ENCODE measurements around the gene YKT6. TPM values are rescaled to one million over a fixed set of nuclear protein-coding genes. Genes with fewer than 3 reads are reported as not detected.

YKT6 gene
- total RNA-seq, 1 donor from 2014 or later = 36.1 TPM

DNA sequence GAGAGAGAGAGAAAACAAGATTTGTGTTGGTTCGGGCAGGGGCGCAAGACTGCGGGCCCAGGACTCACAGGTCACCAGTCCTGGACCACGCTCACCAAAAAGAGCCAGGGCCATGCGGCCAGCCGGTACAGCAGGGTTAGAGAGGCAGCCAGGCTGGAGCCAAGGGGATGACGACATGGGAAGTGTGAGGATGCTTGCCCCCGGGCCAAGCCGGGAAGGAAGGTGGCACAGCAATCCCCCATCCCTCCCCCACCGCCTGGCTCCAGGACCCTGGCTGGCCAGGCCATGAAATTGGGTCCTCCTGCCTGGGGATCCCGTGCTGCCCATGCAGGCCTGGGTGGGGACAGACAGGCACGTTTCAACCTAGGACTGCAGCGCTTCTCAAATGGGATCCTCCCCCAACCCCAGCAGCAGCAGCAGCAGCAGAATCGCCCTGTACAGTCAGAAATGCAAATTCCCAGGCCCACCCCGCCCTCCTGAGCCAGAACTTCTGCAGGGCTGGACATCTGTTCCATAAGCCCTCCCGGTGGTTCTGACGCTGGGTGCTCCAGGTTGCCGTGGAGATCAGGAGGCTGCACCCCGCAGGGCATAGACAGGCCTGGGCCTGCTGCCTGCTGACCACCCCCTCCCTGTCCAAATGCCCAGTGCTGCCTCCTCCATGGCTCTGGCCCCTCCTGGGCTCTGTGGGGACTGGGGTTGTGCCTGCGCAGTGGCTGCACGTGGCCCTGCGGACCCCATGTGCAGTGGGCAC lies 35.0 kb downstream of the YKT6 start:
- DNase-seq = no peak

DNA sequence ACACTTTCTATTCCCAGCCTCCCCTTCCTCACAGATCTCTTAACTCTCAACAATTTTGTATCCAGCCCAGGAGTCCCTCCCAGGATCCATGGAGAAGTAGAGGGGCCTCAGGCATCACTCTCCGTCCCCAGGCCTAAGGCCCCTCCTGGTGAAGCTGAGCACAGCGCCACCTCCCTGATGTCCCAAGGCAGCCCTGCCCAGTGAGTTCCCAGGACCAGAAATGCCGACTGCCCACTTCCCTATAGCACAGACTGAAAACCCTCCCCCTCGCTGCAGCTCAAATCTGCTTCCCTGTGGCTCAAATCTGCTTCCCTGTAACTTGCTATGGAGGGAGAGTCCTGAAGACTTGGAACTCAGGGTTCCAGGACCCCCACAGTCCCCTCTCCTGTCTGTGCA lies 35.6 kb downstream of the YKT6 start:
- DNase-seq = no peak

DNA sequence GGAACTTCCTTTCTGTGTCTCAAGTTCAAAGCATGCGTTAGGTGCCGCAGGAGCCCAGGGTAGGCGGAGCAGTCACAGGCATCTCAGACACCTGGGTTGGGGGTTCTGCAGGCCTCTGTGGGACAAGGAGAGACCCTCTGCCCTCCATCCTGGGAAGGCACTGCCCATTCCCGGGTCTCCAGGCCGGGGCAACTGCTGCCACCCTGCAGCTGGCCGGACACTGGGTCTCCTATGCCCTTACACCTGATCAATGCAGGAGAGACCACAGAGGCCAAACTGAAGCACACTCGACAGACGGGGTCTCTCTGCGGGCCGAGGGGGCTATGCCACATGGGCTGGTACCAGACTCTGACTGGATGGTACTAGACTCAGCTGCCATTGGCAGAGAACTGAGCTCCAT lies 36.9 kb downstream of the YKT6 start:
- DNase-seq = no peak

DNA sequence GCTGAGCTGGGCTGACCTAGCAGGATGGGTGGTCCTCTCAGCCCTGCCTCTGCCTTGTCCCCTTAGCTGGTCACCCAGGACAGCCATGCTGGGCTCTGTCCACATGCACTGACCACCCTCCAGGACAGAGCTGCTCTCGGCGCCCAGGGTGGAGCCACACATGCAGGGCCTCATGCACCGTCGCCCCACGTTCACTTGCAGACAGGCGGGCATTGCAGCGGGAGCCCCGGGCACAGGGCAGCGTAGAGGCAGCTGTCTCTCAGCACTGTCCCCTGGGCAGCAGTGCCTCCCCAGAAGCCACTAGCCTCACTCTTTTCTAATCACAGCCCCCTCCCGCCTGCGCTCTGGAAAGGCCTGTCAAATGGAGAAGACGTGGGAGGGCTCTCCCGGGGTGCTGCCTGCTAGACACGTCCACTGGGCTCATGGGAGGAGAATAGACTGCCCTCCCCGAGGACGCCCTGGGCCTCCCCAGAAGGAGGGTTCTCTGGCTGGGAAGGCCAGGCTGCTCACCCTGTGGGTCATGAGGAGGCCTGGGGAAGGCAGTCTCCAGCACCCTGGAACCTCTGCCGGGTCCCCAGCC lies 37.4 kb downstream of the YKT6 start:
- DNase-seq = no peak

DNA sequence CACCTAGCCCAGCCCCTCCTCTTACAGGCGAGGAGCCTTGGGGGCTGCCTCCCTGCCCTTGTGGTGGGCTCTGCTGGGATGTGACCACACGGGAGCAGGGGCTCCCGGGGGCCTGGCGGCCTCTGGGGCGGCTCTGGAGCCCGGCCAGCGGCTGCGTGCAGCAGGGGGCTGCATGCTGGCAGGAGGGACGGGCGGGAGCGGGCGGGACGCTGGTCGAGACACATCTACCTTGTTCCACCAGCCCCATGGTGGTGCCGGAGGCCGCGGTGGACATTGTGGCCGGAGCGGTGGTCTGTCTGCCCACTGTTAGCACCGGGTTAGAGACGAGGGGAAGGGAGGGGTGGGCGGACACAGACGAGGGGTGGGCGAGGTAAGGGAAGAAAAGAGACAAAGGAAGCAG lies 38.6 kb downstream of the YKT6 start:
- no peak for DNase-seq

DNA sequence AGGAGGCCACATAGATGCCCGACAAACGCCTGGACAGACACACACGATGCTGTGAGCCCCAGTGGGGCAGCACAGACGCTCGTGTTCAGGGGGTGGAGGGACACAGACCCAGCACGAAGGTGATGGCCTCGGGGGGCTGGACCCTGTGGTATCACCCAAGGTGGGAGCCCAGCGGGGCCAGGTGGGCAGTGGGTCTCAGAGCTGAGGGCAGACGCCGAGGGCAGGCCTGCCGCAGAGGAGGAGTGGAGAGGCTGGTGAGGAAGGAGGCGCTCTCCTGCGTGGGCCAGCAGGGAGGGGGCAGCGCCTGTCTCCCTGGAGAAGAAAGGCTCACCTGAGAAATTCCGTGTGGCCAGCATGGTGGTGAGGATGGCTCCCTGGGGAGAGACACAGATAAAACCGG lies 39.6 kb downstream of the YKT6 start:
- DNase-seq = no peak

DNA sequence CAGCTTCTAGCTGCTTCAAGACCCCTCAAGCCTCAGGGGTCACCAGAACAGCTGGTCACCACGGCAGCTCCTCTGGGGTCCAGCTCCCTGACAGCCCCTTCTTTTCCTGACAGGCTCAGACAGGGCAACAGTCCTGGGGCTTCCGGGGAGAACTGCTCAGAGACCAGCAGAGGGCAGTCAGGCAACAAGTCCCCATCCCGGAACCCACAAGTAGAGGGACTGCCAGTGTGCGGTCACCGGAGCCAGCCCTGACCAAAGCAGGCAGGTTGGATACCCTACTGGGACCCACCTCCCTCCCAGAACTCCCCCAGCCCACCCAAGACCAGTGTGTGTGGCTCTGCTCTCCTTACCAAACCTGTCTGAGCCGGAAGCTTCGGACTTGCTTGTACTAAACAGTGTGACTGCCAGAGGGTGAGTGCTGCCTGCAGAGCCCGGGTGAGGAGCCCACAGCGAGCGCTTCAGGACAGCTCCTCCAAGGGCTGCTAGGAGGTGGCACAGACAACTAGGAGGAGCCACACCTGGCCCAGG lies 40.3 kb downstream of the YKT6 start:
- peak; percentile 41 for DNase-seq

DNA sequence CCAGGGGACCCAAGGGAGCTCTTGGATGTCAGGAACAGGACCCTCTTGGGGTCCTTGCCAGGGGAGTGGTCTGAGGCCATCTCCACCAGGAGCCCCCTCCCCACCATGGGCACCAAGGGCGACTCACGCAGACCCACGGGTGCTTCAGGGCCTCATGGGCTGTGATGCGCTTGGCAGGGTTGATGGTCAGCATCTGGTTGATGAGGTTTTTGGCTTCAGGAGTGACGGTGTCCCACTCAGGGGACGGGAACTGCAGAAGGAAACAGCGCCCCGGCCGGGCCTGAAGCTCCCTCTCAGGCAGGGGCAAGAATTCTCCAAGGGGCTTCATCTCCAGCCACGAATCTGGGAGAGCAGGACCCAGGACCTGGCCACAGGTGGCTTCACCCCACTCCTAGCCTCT lies 41.3 kb downstream of the YKT6 start:
- no peak for DNase-seq

DNA sequence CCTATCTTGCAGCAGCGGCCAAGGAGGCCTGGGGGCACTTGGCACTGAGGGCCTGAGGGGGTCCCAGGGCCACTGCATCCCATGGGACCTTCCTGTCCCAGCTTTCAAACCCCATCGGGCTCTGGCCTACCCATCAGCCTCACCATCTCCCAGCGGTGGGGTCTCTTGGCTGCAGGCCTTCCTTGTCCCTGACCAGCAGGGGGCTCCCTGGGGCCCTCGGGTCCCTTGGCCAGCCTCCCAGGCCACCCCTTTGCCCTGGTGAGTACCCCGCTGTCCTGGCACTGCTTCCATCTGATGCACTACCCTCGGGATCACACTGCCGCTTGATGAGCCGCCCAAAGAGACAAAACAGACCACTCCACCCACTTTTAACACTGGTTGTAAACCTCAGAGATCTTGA lies 43.5 kb downstream of the YKT6 start:
- no peak for DNase-seq

DNA sequence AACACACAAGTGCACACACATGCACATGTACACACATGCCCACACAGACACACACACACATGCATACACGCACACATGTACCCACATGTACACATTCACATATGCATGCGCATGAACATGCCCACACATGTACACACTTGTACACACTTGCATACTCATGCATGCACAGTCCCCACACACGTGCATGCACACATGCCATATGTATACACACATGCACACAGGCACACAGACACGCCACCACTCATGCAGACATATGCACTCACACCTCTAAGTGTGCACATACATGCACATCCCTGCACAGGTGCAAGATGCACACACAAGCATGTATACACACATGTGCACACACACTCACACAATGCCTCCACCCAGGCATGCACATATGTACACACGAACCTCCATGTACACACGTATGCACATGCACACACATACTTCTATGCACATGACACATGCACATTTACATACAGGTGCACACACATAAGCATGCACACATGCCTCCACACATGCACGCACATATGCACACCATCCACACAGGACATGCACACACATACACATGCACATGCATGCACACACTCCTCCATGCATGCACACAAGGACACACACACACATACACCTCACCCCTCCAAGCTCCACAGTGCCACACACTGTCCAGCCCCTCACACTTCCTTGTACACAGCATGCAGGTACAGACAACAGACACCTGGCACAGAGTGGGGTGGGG lies 45.8 kb downstream of the YKT6 start:
- no peak for DNase-seq

DNA sequence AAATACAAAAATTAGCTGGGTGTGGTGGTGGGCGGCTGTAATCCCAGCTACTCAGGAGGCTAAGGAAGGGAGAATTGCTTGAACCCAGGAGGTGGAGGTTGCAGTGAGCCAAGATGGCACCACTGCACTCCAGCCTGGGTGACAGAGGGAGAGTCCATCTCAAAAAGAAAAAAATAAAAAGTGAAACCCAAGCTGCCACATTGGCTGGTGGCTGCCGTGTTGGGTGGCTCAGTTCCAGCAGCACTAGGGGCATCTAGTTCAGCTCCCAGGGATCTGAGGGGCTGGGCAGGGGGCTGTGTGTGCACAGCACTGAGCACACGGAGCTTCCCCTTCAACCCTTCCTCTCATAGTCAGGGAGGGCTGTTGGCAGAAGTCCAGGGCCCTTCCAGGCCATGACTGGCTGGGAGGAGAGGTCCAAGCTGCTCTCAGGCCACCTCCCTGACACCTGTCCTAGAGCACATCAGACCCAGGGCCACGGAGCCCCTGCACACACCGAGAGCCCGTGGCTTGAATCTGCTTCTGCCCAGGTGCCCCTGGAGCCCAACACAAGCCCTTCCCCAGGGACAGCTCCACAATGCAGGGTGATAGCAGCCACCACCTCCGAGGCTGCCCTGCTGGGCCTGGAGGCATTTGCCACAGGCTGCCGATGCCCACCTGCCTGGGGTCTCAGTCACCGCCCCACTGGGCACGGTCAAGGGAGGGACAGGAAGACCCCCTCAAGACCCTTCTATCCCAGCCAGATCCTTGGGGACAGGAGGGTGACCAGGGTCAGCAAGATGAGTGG lies 47.3 kb downstream of the YKT6 start:
- no peak for DNase-seq

DNA sequence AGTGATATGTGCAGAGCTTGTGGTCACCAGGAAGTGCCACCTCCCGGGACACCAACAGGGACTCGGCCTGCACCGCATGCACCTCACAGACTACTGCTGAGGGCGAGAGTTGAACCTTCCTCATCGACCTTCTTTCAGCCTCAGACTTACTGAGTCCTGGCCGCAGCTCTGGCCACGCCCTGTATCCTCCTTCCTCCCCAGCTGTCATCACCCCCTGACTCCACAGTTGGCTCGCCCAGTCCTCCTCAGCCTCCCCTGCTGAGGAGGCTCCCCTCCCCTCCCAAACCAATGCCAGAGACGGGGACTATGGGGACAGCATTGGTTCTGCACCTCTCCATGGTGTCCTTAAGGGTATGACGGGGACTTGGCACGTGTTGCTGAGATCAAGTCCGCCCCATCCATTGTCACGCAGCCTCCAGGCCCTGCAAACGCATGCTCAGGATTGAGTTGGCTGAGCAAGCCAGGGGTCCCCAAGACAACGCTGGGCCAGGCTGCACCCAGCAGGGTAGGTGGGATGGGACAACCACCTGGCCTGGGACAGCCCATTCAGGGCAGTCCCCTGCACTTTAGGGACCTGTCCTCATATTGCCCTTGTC lies 49.0 kb downstream of the YKT6 start:
- no peak for DNase-seq

DNA sequence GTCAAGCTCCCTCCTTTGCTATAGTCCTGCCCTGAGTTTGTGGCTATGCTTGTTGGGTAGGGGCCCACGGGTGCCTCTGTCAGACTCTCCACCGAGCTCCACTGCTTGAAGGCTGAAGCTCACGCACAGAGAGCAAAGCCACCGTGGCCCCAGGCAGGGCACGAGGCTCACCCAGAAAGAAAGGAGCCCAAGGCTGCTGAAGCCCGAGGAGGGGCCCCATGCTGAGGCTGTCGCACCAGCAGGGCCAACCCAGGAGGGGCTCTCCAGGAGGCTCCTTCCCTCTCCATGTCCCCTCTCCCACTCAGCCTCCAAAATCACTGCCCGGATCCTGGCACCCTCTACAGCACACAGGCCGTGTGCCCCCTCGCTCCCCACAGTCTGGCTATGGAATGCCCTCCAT lies 50.5 kb downstream of the YKT6 start:
- no peak for DNase-seq

DNA sequence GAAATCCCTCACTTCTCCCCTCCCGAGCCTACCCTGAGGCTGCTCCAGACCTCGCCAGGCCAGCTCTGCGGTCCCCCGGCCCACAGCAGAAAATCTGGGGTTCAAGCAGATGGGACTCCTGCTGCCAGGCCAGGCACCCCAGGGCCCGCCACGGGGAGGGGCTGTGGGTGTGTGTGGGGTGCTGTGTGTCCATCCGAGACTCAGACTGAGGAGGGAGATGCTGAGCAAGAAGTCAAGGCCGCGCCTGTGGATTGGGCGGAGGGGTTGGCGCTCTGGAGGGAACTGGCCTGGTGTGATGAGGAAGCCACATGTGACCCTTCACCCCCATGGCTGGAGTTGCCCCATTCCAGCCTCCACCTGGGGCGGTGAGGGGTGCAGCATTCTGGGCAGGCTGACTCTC lies 51.1 kb downstream of the YKT6 start:
- no peak for DNase-seq

DNA sequence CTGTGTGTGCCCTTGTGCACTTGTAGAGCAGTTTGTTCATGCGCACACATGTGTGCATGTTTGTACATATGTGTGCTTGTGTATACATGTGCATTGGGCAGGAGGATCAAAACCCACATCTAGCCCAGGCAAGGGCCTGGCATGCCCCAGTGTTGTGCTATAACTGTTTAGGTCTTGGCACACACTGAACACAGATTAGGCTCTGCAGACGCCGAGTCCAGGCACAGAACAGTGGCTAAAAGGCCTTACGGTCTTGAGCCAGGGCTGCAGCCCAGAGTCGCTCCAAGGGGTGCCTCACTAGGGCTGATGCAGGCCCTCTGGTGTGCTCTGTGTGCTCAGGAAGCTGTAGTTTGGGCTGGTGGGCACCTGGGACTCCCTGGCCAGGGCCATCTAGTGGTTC lies 55.7 kb downstream of the YKT6 start:
- no peak for DNase-seq

DNA sequence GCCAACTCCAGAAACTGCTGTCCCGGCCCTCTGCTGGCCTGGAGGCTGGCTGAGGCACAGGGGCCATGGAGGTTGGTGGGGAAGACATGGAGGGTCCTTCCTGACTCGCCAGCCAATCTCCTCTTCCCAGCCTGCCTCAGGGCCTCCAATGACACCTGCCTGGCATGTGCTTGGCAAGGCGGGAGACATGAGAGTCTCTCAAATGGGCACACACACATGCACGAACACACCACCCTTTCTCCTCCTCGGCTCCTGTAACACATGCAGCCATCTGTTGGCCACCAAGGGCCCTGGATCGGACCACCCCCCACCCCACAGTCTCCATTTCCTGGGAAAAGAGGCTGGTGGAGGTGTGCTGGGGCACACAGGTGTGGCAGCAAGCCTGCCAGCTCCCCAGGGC lies 56.4 kb downstream of the YKT6 start:
- no peak for DNase-seq

DNA sequence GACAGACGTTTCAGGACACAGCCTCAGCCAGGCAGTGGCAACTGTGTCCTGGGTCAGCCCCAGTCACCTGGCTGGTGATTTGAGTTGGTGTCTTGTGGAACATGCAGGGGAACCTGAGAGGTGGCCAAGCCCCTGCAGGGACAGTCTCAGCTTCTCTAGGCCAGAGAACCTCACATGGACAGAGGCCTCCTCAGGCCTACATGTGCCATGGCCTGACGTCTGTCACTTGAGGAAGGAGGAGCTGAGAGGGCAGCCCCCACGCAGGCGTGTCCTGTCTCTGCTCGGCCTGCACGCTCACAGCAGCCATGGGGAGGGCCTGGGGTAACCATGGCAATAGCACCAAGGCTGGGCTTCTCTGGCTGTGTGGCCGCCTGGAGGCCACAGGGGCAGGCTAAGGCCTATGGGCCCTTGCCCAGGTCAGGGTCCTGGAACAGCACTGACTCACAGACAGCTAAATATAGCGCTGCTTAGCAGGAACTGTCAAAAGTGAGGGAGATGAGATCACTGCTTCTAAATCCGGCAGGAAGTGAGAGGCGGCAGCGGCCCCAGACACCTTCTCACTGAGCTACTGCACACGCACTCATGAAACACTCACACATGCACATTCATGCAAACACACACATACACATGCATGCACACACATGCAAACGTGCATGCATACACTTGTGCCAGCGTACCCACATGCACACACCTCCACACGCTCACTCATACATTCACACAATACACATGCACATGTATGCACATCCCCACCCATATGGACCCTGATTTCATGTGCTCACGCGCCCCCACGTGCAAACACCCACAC lies 57.0 kb downstream of the YKT6 start:
- DNase-seq = peak; percentile 73

DNA sequence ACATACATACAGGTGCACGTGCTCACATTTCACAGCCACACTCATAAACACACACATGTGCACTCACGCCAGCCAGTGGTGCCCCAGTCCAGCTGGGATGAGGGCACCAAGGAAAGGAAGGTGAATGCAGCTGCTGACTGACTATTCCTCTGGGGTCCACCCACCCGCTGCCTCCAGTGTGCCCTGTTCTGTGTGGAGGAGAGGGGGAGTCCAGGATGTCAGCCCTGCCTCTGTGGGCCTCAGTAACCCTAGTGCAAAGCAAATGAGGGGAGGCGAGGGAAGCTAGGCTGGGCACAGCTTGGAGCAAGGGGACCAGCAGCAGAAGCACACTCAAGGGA lies 57.6 kb downstream of the YKT6 start:
- DNase-seq = no peak

DNA sequence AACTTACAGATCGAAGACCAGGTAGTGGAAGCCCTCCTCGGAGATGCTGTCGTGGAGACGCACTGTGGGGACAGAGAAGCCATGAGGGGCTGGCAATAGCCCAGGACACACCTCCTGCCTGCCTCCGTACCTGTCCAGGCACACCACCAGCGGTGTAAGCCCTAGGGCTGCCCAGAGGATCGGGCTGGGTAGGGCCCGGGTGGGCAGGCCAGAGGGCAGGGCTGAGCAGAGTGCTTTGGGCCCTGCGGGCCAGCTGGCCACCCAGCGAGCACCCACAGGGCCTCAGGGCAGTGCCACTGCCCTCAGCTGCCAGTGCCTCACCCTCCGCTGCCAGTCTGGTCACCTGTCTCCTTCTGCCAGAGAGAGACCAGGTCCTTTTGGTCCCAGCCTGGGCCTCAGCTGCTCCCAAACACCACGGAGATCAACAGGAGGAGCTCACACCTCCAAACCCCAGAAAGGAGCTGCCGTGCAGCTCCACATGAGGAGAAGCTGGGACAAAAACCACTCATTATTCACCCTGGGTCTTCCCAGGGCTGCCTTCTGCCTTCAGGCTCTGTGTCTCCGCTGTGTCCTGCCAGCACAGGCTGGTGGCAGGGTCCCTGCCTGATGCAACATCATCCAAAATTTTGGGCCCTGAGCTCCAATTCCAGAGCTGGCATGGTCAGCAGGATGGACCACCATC lies 58.2 kb downstream of the YKT6 start:
- DNase-seq = no peak

DNA sequence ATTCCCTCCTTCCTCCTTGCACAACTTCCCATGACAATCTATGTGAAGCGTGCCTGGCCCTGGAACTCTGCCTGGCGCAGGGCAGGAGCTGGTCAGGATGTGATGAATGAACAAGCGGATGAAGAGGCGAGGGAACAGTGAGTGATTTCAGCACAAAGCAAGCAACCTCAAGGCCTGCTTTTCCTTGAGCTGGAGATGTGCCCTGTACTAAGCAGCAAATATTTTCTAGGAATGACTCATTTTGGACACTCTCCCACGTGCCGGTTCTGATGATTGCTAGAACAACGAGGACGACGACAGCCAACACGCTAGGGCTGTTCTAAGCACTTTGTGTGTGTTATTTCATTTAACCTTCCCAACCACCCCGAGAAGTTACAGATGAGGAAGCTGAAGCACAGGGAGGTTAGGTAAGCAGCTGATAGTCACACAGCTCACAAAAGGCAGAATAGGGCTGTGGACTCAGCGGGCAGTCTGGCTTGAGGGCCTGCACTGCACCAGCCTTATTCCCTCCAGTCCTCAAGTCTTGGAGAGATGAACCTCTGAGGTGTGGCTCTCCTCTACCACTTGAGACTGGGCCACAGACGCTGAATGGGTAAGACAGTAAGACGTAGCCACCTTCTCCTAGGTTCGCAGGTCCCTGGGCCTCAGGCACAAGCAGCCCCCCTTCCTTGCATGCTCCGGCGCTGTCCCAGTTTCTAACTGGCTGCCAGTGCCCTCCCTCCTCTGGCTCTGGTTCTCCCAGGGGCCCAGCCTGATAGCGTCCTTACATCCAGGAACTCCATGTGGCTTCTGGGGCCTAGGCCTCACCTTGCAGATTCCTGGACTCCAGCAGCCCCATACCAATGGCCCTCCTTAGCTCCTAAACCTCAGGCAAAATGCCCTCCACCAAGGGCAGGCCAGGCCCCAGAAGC lies 59.0 kb downstream of the YKT6 start:
- DNase-seq = peak; percentile 56
